ENCODE measurements around the gene REXO1.
A peak's percentile ranks its signal among the peaks of the same experiment; 100 is the strongest.

Gene REXO1

DNA sequence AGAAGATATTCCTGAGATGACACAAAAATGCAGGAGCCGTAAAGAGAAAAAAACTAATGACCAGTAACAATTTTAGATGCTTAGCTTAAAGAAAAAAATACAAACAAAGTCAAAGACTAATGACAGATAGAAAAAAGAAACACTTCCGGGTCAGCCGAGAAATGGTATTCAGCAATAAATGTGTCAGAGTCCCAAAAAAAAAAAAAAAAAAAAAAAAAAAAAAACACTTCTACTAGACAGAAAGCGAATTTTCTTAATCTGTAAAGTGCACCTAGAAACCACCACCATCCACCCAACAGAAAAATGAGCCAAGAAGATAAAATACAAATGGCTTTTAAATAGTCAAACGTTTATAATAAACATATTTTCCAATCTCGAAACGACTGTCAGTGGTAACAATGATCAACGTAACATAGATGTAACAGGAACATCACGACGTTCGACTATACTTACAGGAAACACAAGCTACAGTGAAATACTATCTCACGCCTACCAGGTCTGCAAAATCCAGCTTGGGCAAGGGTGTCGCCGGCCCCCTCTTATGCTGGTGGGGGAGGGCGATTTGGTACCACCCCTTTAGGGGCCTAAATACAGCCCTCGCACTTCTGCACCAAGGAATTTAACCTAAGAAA lies 26.4 kb upstream of the REXO1 start:
- Histone ChIP-seq H3K9ac (ENCODE audit: low read depth, low read length, poor library complexity, severe bottlenecking) (peak overlapping the region; percentile 88), H3K4me2 (ENCODE audit: low read depth, low read length, poor library complexity, severe bottlenecking) (peak overlapping the region; percentile 96), H3K27me3 (ENCODE audit: insufficient read depth, low read length, poor library complexity, severe bottlenecking) (no peaks in the 10 kb centered on the region), H3K79me2 (ENCODE audit: insufficient read depth, low read length) (peaks cover 56% of the 10 kb centered on the region), H3K4me1 (ENCODE audit: insufficient read depth, low read length, poor library complexity, severe bottlenecking) (peaks cover 25% of the 10 kb centered on the region), H3F3A (ENCODE audit: low read depth) (no peaks in the 10 kb centered on the region), H3K36me3 (ENCODE audit: insufficient read depth, low read length) (no peaks in the 10 kb centered on the region), H3K4me3 (ENCODE audit: low read length, poor library complexity, severe bottlenecking) (peak overlapping the region; percentile 95), H2AFZ (ENCODE audit: low read length) (no peak overlapping the region), H3K9me3 (ENCODE audit: insufficient read depth, low read depth, low read length) (no peaks in the 10 kb centered on the region), H4K20me1 (ENCODE audit: insufficient read depth, low read length, poor library complexity, severe bottlenecking) (peaks cover 31% of the 10 kb centered on the region), H3K9me2 (replicated peaks; ENCODE audit: low read depth, low read length) (no peaks in the 10 kb centered on the region)
- TF ChIP-seq EZH2phosphoT487 (IDR thresholded peaks at IDR 0.05; ENCODE audit: borderline replicate concordance) (no peak), CTCF (conservative IDR thresholded peaks at IDR 0.05; ENCODE audit: low read length) (no peak)

- H3K36me3 ChIP-seq (ENCODE audit: insufficient read depth, low read length) = no peaks in the 10 kb centered on the region
- H3K4me1 ChIP-seq (ENCODE audit: insufficient read depth, low read length, poor library complexity, severe bottlenecking) = peaks cover 25% of the 10 kb centered on the region
- peaks cover 56% of the 10 kb centered on the region for H3K79me2 ChIP-seq (ENCODE audit: insufficient read depth, low read length)
- peak overlapping the region; percentile 88 for H3K9ac ChIP-seq (ENCODE audit: low read depth, low read length, poor library complexity, severe bottlenecking)
- no peaks in the 10 kb centered on the region for H3F3A ChIP-seq (ENCODE audit: low read depth)
- no peaks in the 10 kb centered on the region for H3K9me2 ChIP-seq (replicated peaks; ENCODE audit: low read depth, low read length)
- H3K27me3 ChIP-seq (ENCODE audit: insufficient read depth, low read length, poor library complexity, severe bottlenecking) = no peaks in the 10 kb centered on the region
- no peaks in the 10 kb centered on the region for H3K9me3 ChIP-seq (ENCODE audit: insufficient read depth, low read depth, low read length)
- peak overlapping the region; percentile 96 for H3K4me2 ChIP-seq (ENCODE audit: low read depth, low read length, poor library complexity, severe bottlenecking)
- H4K20me1 ChIP-seq (ENCODE audit: insufficient read depth, low read length, poor library complexity, severe bottlenecking) = peaks cover 31% of the 10 kb centered on the region
- peak overlapping the region; percentile 95 for H3K4me3 ChIP-seq (ENCODE audit: low read length, poor library complexity, severe bottlenecking)
- TF ChIP-seq CTCF (conservative IDR thresholded peaks at IDR 0.05; ENCODE audit: low read length) = no peak
- no peak for TF ChIP-seq EZH2phosphoT487 (IDR thresholded peaks at IDR 0.05; ENCODE audit: borderline replicate concordance)
- H2AFZ ChIP-seq (ENCODE audit: low read length) = no peak overlapping the region
These were observed 25.5 kb upstream of the REXO1 start for GRCh38 chr19:1873524-1874473.

DNA sequence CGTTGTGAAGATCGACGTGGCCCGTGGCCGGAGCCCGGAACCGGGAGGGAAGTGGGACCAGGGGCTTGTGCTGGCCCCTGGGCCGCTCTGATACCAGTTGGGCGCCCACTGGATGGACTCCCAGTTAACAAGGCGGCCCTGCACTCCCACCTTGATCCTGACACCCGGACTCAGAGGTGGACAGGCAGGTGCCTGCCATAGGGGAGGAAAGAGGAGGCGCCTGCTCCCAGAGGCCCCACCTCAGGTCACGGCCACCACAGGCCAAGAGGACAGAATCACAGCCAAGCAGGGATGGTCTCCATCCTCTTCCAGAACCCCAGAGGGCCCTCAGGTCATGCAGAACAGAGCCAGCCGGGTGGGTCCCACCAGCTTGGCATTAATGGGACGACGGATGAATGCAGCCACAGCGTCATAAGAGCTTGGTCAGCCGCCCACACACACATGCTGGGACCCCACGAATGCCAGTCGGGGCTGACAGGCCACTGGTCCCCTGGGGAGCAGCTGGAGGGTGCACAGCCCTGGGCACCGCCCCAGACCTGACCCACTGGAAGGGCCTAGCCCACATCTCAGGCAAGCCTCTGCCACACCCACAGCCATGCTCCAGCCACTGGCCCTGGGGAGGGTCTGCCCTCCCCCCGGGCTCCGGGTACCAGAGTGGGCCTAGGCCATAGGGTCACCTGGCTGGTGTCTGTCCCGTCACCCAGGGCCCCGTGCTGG lies 24.7 kb upstream of the REXO1 start:
- H3K79me2 ChIP-seq (ENCODE audit: insufficient read depth, low read length) = peaks cover 56% of the 10 kb centered on the region
- H3K36me3 ChIP-seq (ENCODE audit: insufficient read depth, low read length) = no peaks in the 10 kb centered on the region
- no peaks in the 10 kb centered on the region for H3K9me3 ChIP-seq (ENCODE audit: insufficient read depth, low read depth, low read length)
- H3K4me1 ChIP-seq (ENCODE audit: insufficient read depth, low read length, poor library complexity, severe bottlenecking) = peaks cover 25% of the 10 kb centered on the region
- TF ChIP-seq EZH2phosphoT487 (IDR thresholded peaks at IDR 0.05; ENCODE audit: borderline replicate concordance) = no peak
- TF ChIP-seq CTCF (conservative IDR thresholded peaks at IDR 0.05; ENCODE audit: low read length) = no peak
- H3K4me3 ChIP-seq (ENCODE audit: low read length, poor library complexity, severe bottlenecking) = peak overlapping the region; percentile 95
- peak overlapping the region; percentile 88 for H3K9ac ChIP-seq (ENCODE audit: low read depth, low read length, poor library complexity, severe bottlenecking)
- no peaks in the 10 kb centered on the region for H3F3A ChIP-seq (ENCODE audit: low read depth)
- no peak overlapping the region for H2AFZ ChIP-seq (ENCODE audit: low read length)
- H3K4me2 ChIP-seq (ENCODE audit: low read depth, low read length, poor library complexity, severe bottlenecking) = peak overlapping the region; percentile 96
- no peaks in the 10 kb centered on the region for H3K27me3 ChIP-seq (ENCODE audit: insufficient read depth, low read length, poor library complexity, severe bottlenecking)
- no peaks in the 10 kb centered on the region for H3K9me2 ChIP-seq (replicated peaks; ENCODE audit: low read depth, low read length)
- peaks cover 31% of the 10 kb centered on the region for H4K20me1 ChIP-seq (ENCODE audit: insufficient read depth, low read length, poor library complexity, severe bottlenecking)
